Lung (tissue), 12 donors: ENCODE results near the gene ENTHD1. TPM values are rescaled to one million over a fixed set of nuclear protein-coding genes. Genes with fewer than 3 reads are reported as not detected.

Experiments used
- ATAC-seq: fragments of 200-7000 bp; cut with Tn5 transposase; one replicate; pipeline ENCODE4 v1.9.1; 2020; ENCODE audit warnings: moderate number of reproducible peaks; ENCODE audit not compliant: insufficient read depth, low FRiP score
- DNase-seq, 3 donors: peaks; one replicate each; pipeline ENCODE4 v3.0.0-alpha.2; 2013 to 2017
- H3K27ac ChIP-seq, 2 donors: one replicate each; pipeline ENCODE4 v1.5.1; 2013; ENCODE audit warnings: mild to moderate bottlenecking in 2 of 2, moderate library complexity in 2 of 2, control low read depth in 1 of 2, inconsistent platforms in 1 of 2, low read depth in 1 of 2, low read length in 1 of 2
- H3K27me3 ChIP-seq, 3 donors: one replicate each; pipeline ENCODE4 v1.5.1; 2013; ENCODE audit warnings: low read length in 2 of 3; ENCODE audit not compliant: control insufficient read depth in 3 of 3, insufficient read depth in 3 of 3
- H3K36me3 ChIP-seq, 4 donors: one replicate each; pipeline ENCODE4 v1.5.1; 2013; ENCODE audit warnings: low read length in 4 of 4, mild to moderate bottlenecking in 1 of 4, moderate library complexity in 1 of 4; ENCODE audit not compliant: control insufficient read depth in 4 of 4, insufficient read depth in 4 of 4
- H3K4me1 ChIP-seq, 5 donors: one replicate each; pipeline ENCODE4 v1.5.1; 2013; ENCODE audit warnings: low read length in 5 of 5, mild to moderate bottlenecking in 2 of 5, moderate library complexity in 1 of 5; ENCODE audit not compliant: control insufficient read depth in 5 of 5, insufficient read depth in 5 of 5
- H3K4me3 ChIP-seq: one replicate; pipeline ENCODE4 v1.5.1; 2013; ENCODE audit warnings: mild to moderate bottlenecking, control low read depth, moderate library complexity
- H3K9ac ChIP-seq, 2 donors: one replicate each; pipeline ENCODE4 v1.5.1; 2013; ENCODE audit warnings: low read length in 2 of 2, control low read depth in 1 of 2; ENCODE audit not compliant: insufficient read depth in 1 of 2
- H3K9me3 ChIP-seq, 4 donors: one replicate each; pipeline ENCODE4 v1.5.1; 2013; ENCODE audit warnings: low read length in 3 of 4, mild to moderate bottlenecking in 1 of 4, moderate library complexity in 1 of 4; ENCODE audit not compliant: control insufficient read depth in 4 of 4, insufficient read depth in 3 of 4
- WGBS, 2 donors: extraction: QIAGEN DNeasy Blood & Tissue Kit; methylation state at CpG; one replicate each; pipeline ENCODE4 v1.1.7; 2013; 5-methylcytosine and 5-hydroxymethylcytosine counted together
- polyA plus RNA-seq, 2 donors: library from polyadenylated mRNA; stranded (reverse); fragments of 200-250 nt; gene quantifications; one replicate each; pipeline ENCODE4 v1.2.1, GENCODE V29; 2013
- total RNA-seq, 2 donors: library from RNA; depleted of rRNA in 1 of 2; stranded (reverse); fragments of >200 nt in 1 of 2; gene quantifications; one replicate each; pipeline ENCODE4 v1.2.1, GENCODE V29; 2014 to 2021
- TF ChIP-seq, protein P1 (sequence below): IDR thresholded peaks from 2 replicates; pipeline ENCODE4 v1.5.1; 2012; ENCODE audit warnings: mild to moderate bottlenecking; ENCODE audit errors: control extremely low read depth, extremely low read depth
- donor health status: control.
- donor health status: control.
- donor health status: Bipolar disorder and iron deficiency.
- donor health status: healthy.
- donor health status: DM: yes; HTN: yes; CAD: no.

The ENTHD1 gene
- total and polyA plus RNA-seq, 4 donors = 0.04 to 0.15 TPM; not detected in 2

DNA sequence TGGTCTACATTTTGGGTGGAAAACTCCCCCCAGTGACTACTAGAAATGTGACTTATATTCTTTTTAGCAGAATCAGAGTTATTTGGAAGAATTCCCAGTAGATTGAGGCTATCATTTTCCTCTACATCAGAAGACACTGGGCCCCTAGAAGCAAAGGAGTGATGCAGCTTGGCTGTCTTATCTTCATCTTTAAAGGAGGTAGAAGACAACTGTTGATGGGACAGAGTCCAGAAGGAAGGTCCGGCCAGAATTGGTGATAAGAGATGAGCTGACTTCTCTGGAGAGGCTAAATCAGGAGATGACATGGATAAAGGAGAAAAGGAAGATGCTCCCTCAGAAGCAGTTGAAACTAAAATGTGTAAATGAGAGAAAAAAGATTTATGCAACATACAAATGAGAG lies 149.6 kb downstream of the ENTHD1 start:
- H3K4me1 ChIP-seq = peaks cover 0 to 5% (median 0%) of the 10 kb centered on the region in 5 donors
- WGBS, 2 donors = 60 to 80% methylated on average over 1 of the region's 1 CpG
- peaks cover 0 to 9% (median 2%) of the 10 kb centered on the region in 4 donors for H3K9me3 ChIP-seq
- peaks cover 0 to 17% (median 2%) of the 10 kb centered on the region in 3 donors for H3K27me3 ChIP-seq
- no peak overlapping the region for H3K27ac ChIP-seq
- TF ChIP-seq, protein P1, sequence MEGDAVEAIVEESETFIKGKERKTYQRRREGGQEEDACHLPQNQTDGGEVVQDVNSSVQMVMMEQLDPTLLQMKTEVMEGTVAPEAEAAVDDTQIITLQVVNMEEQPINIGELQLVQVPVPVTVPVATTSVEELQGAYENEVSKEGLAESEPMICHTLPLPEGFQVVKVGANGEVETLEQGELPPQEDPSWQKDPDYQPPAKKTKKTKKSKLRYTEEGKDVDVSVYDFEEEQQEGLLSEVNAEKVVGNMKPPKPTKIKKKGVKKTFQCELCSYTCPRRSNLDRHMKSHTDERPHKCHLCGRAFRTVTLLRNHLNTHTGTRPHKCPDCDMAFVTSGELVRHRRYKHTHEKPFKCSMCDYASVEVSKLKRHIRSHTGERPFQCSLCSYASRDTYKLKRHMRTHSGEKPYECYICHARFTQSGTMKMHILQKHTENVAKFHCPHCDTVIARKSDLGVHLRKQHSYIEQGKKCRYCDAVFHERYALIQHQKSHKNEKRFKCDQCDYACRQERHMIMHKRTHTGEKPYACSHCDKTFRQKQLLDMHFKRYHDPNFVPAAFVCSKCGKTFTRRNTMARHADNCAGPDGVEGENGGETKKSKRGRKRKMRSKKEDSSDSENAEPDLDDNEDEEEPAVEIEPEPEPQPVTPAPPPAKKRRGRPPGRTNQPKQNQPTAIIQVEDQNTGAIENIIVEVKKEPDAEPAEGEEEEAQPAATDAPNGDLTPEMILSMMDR = no peak
- no peak overlapping the region for H3K4me3 ChIP-seq
- no peak overlapping the region for H3K9ac ChIP-seq
- no peaks in the 10 kb centered on the region for H3K36me3 ChIP-seq
- ATAC-seq (no peak), DNase-seq (peak in 1 of 3 donors; percentile 6)

GRCh38 chr22:39739338-39740027 lies 154.1 kb downstream of the ENTHD1 start:
- H3K9me3 ChIP-seq = peaks cover 0 to 9% (median 2%) of the 10 kb centered on the region in 4 donors
- H3K9ac ChIP-seq = no peak overlapping the region
- H3K27me3 ChIP-seq = peaks cover 0 to 29% (median 0%) of the 10 kb centered on the region in 3 donors
- no peaks in the 10 kb centered on the region for H3K36me3 ChIP-seq
- TF ChIP-seq, protein P1 = no peak
- no peak overlapping the region for H3K27ac ChIP-seq
- H3K4me1 ChIP-seq = no peaks in the 10 kb centered on the region
- ATAC-seq (no peak), DNase-seq (no peak)
- 78 to 84% methylated on average over 4 of the region's 4 CpGs for WGBS, 2 donors
- no peak overlapping the region for H3K4me3 ChIP-seq

DNA sequence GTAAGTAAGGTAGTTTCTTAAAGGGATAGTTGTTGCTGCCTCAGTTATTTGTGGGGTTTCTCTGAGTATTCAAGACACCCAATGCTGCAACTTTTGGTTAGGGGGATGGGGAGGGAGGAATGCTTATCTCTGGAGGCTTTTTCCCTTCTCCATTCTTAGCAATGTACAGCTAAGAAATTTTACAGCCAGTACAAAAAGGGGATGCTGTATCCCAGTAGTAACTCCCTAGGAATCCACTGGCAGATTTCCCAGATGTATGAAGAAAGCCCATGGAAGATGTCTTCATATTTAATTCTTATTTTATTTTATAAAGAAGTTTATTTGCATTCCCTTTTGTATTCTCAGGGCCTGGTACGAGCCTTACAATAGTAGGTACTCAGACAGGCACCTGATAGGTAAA lies 154.8 kb downstream of the ENTHD1 start:
- DNase-seq = peak in 1 of 3 donors; percentile 26
- WGBS, 2 donors = 81 to 85% methylated on average over 1 of the region's 1 CpG
- TF ChIP-seq, protein P1 = no peak
- Histone ChIP-seq H3K27me3 (peaks cover 0 to 24% (median 0%) of the 10 kb centered on the region in 3 donors), H3K4me1 (no peaks in the 10 kb centered on the region), H3K4me3 (no peak overlapping the region), H3K36me3 (no peaks in the 10 kb centered on the region), H3K27ac (no peak overlapping the region), H3K9me3 (peaks cover 0 to 9% (median 2%) of the 10 kb centered on the region in 4 donors), H3K9ac (no peak overlapping the region)
- no peak for ATAC-seq
